ENCODE results near the gene STIP1. TPM values are rescaled to one million over a fixed set of nuclear protein-coding genes. Genes with fewer than 3 reads are reported as not detected.
A peak's percentile ranks its signal among the peaks of the same experiment; 100 is the strongest.

STIP1 gene
- 331 and 338 TPM in 2 replicates for total RNA-seq (2021)
- long read RNA-seq, transcript STIP1-211 (5 exons, 772 nt), result minor isoform, 10 of 2,876 reads
- long read RNA-seq, transcript STIP1-201 (14 exons, 2,196 nt), result major isoform, 2,591 of 2,876 reads
- long read RNA-seq, partial matches to known transcripts, result 136 of 2,876 reads
- long read RNA-seq, other reads (novel, unspliced or antisense), result 137 of 2,876 reads

- no peak within 1 kb of the TSS for H2AFZ ChIP-seq (ENCODE audit: low read length)
- peaks cover 4% of the 10 kb centered on the region; the same call in 1 of the 2 replicates for H3K4me1 ChIP-seq (ENCODE audit: insufficient read depth, low read length)
- no peak within 1 kb of the TSS for H3T11ph ChIP-seq (ENCODE audit: low read length)
- no peak within 1 kb of the TSS for H4K8ac ChIP-seq (replicated peaks; ENCODE audit: insufficient read length, low read depth, low read length)
- Mint-ChIP-seq H3K4me3 (no peak within 1 kb of the TSS; a peak in 3 of 5 replicates), H3K9me3 (no peaks in the 10 kb centered on the region), H3K27me3 (ENCODE audit: low read depth) (no peaks in the 10 kb centered on the region; the same call in 1 of the 2 replicates), H3K36me3 (ENCODE audit: insufficient read depth in 1 of 3, low read depth in 3 of 3) (peaks cover 17 to 27% (median 24%) of the 10 kb centered on the region in 3 experiments), H3K27ac (peak within 1 kb of the TSS; percentile 94 to 98 (median 98)), H3K4me1 (peaks cover 14 to 30% of the 10 kb centered on the region in 2 experiments)
- peak within 1 kb of the TSS; percentile 94 for H3K14ac ChIP-seq (ENCODE audit: insufficient read depth, low read length)
- H2AK5ac ChIP-seq (ENCODE audit: insufficient read length, low read length), result no peak within 1 kb of the TSS
- H3K27ac ChIP-seq (ENCODE audit: insufficient read length, low read depth, low read length), result no peak within 1 kb of the TSS
- no peak within 1 kb of the TSS for H3K23ac ChIP-seq (ENCODE audit: insufficient read length, low read depth, low read length)
- H2BK12ac ChIP-seq (ENCODE audit: insufficient read length, low read depth, low read length), result no peak within 1 kb of the TSS
- H3K18ac ChIP-seq (ENCODE audit: insufficient read length, low read depth, low read length), result peak within 1 kb of the TSS; percentile 89
- peaks cover 3% of the 10 kb centered on the region for H4K20me1 ChIP-seq (ENCODE audit: control insufficient read depth, insufficient read depth, insufficient read length)
- peaks cover 8% of the 10 kb centered on the region for H3K23me2 ChIP-seq (ENCODE audit: insufficient read length, low read depth, low read length, poor library complexity, severe bottlenecking)
- peaks cover 5% of the 10 kb centered on the region for H3K79me1 ChIP-seq (ENCODE audit: insufficient read depth, low read depth, low read length, poor library complexity, severe bottlenecking)
- peak; percentile 100 for DNase-seq
- TF ChIP-seq CTCF (conservative IDR thresholded peaks at IDR 0.05), result peak; percentile 37; the same call in 2 of the 3 replicates
- no peak within 1 kb of the TSS for H2BK120ac ChIP-seq (ENCODE audit: low read depth, low read length, poor library complexity, severe bottlenecking)
- H3K27me3 ChIP-seq (ENCODE audit: insufficient read depth, low read length), result no peaks in the 10 kb centered on the region
- H3K4me2 ChIP-seq (ENCODE audit: insufficient read depth, insufficient read length, low read length), result peak within 1 kb of the TSS; percentile 73
- H3K9ac ChIP-seq (ENCODE audit: extremely low read depth, insufficient read length, low read length), result peak within 1 kb of the TSS; percentile 80
- H3K4ac ChIP-seq (ENCODE audit: low read depth, low read length), result no peak within 1 kb of the TSS
- no peak within 1 kb of the TSS for H2BK5ac ChIP-seq (ENCODE audit: insufficient read length, low read length)
- peak within 1 kb of the TSS; percentile 36 for H4K5ac ChIP-seq (ENCODE audit: insufficient read length, low read depth, low read length)
- H4K91ac ChIP-seq (ENCODE audit: insufficient read length, low read depth, low read length), result no peak within 1 kb of the TSS
- no peak within 1 kb of the TSS for H2BK20ac ChIP-seq (ENCODE audit: low read depth, low read length, poor library complexity, severe bottlenecking)
- H3K79me2 ChIP-seq (ENCODE audit: insufficient read depth, low read length), result peaks cover 20% of the 10 kb centered on the region; the same call in 1 of the 2 replicates
- H3K56ac ChIP-seq (ENCODE audit: insufficient read length, low read depth, low read length), result no peak within 1 kb of the TSS
- no peak within 1 kb of the TSS; the same call in 1 of the 2 replicates for H2BK15ac ChIP-seq (ENCODE audit: low read depth, low read length)
- no CpG with 5 or more reads among the region's 74 CpGs for WGBS (ENCODE audit: extremely low coverage, insufficient read length, low lambda C conversion rate)
- no peaks in the 10 kb centered on the region for H3K9me3 ChIP-seq (ENCODE audit: control insufficient read depth, low read depth, low read length)
These were observed at the start of gene STIP1 for GRCh38 chr11:64185693-64186491. TSS of gene STIP1 (plus strand) at chr11:64186171. CDS start at chr11:64186262, 91 bp downstream.

All from H9 (cell line).